Parietal lobe (tissue), 2 donors: ENCODE measurements around the gene SCUBE2. TPM values are rescaled to one million over a fixed set of nuclear protein-coding genes. Genes with fewer than 3 reads are reported as not detected.

Experiments used
- small RNA-seq: library from RNA; depleted of rRNA; stranded (forward); fragments of <200 nt; gene quantifications from one replicate; pipeline ENCODE3, GENCODE V24; 2014; ENCODE audit warnings: low replicate concordance
- total RNA-seq: library from RNA; depleted of rRNA; stranded (reverse); fragments of >200 nt; gene quantifications from one replicate; pipeline ENCODE4 v1.2.3, GENCODE V29; 2014

The SCUBE2 gene
- 7.2 TPM for total RNA-seq

GRCh38 chr11:9091044-9091922 is at the start of gene SCUBE2:
SCUBE2 (minus strand) TSS chr11:9091599; CDS start chr11:9091528, 71 bp downstream.

DNA sequence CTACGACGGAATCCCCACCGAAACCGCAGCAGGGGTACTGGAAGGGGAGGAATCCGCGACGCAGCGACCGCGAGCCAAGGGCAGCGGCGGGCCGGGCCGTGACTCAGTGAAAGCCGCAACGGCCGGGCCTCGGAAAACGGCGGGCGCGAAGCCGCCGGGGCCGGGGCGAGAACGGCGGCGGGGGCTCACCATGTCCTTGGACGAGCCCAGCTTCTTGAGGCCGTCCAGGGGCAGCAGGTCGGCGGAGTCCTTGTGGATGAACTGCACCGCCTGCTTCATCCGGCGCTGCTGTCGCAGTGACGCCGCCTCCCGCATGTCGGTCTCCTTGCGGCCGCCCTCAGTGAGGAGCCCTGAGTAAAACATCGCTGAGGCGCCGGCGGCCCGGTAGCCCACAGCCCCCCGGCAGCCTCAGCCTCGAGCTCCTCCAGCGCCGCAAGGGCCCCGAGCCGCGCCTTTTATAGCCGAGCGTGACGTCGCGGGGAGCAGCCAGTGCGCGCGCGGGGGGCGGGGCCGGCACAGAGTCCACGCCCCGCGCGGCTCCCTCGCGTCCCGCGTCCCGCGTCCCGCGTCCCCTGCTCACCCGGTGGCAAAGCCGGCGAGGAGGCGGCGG is 87.7 kb downstream of the SCUBE2 start, which contains the start of gene NRIP3:
Gene NRIP3, minus strand, starts transcription at position 429 of the 610 bp plus-strand sequence. Its CDS starts 66 bp downstream, at position 363.

Small RNAs within 50 kb of the gene (small RNA-seq; reads per million reads assigned to genes)
- gene MIR5691: not detected

Other genes with a start within 250 kb of the SCUBE2 start
- 24.7 TPM for gene AKIP1, start 180.4 kb downstream of the SCUBE2 start, total RNA-seq
- not detected for gene C11orf16, start 158.7 kb downstream of the SCUBE2 start, total RNA-seq
- not detected for gene ASCL3, start 148.6 kb downstream of the SCUBE2 start, total RNA-seq
- 37.9 TPM for gene TMEM9B, start 127.2 kb downstream of the SCUBE2 start, total RNA-seq
- gene NRIP3, start 87.6 kb downstream of the SCUBE2 start, total RNA-seq: 8.8 TPM
- gene DENND5A, start 173.8 kb upstream of the SCUBE2 start, total RNA-seq: 239 TPM
- 42.9 TPM for gene TMEM41B, start 223.0 kb upstream of the SCUBE2 start, total RNA-seq